Endothelial cell of umbilical vein (primary cell): ENCODE results near the gene SLC6A1. TPM values are rescaled to one million over a fixed set of nuclear protein-coding genes. Genes with fewer than 3 reads are reported as not detected.

Experiments
- BruUV-seq: library from RNA; stranded (reverse); fragments of 400-500 nt; replicated peaks from 2 replicates; lab custom pipeline; 2021; lab: Mats Ljungman, UMichigan
- CTCF ChIA-PET: fragments of 300-600, 350-600 bp; sonication (Branson Sonifier 250); formaldehyde crosslinking; loops from one replicate; lab custom pipeline; 2021; ENCODE audit warnings: antibody characterized with exemption, inconsistent platforms; lab: Charles Lee
- POLR2A ChIA-PET: fragments of 300-600, 350-600 bp; sonication (Branson Sonifier 250); formaldehyde crosslinking; loops from one replicate; lab custom pipeline; 2021; ENCODE audit warnings: antibody characterized with exemption, inconsistent platforms; lab: Charles Lee
- DNase-seq: peaks from one replicate; pipeline ENCODE4 v3.0.0-alpha.2; 2011; ENCODE audit warnings: low read depth, low spot score
- FAIRE-seq: peaks from 2 replicates; lab custom pipeline; 2011; peaks lifted over from hg19 to GRCh38; lab: Jason Lieb, UNC
- H2AFZ ChIP-seq: 2 replicates; pipeline ENCODE4 v1.6.0; 2012; ENCODE audit warnings: low read depth, low read length, control low read depth, inconsistent platforms
- H3K27ac ChIP-seq: 2 replicates; pipeline ENCODE4 v1.5.1; 2011; ENCODE audit warnings: low read depth, mild to moderate bottlenecking, control low read depth, low read length, moderate library complexity; ENCODE audit not compliant: insufficient read depth
- H3K27me3 ChIP-seq, 2 experiments: 2 replicates each; pipeline versions ENCODE4 v1.6.0 to v1.6.1; 2011; ENCODE audit warnings: low read length in 2 of 2, mixed read lengths in 1 of 2; ENCODE audit not compliant: control insufficient read depth in 2 of 2, insufficient read depth in 2 of 2
- H3K36me3 ChIP-seq, 2 experiments: 2 replicates in 1 of 2; 3 replicates in 1 of 2; pipeline ENCODE4 v1.5.1; 2011; ENCODE audit warnings: low read length in 2 of 2, mild to moderate bottlenecking in 1 of 2, moderate library complexity in 1 of 2; ENCODE audit not compliant: control insufficient read depth in 2 of 2, insufficient read depth in 2 of 2; ENCODE audit errors: extremely low read depth in 1 of 2
- H3K4me1 ChIP-seq: 3 replicates; pipeline ENCODE4 v1.5.1; 2011; ENCODE audit warnings: mild to moderate bottlenecking, low read length; ENCODE audit not compliant: control insufficient read depth, insufficient read depth; ENCODE audit errors: extremely low read depth
- H3K4me2 ChIP-seq: 2 replicates; pipeline ENCODE4 v1.6.1; 2011; ENCODE audit warnings: low read length, control low read depth, mixed read lengths; ENCODE audit not compliant: insufficient read depth
- H3K4me3 ChIP-seq, 3 experiments: fragments of 200-600 bp in 1 of 3; sonication (generic), shearing (Covaris generic) in 1 of 3; replicated peaks in 1 of 3; 2 replicates each; pipeline ENCODE4 v1.5.1; 2011 to 2016; ENCODE audit warnings: control low read depth in 3 of 3, low read length in 3 of 3, mild to moderate bottlenecking in 2 of 3, inconsistent platforms in 1 of 3, low read depth in 1 of 3, moderate library complexity in 1 of 3; ENCODE audit not compliant: insufficient read depth in 1 of 3
- H3K79me2 ChIP-seq: 2 replicates; pipeline ENCODE4 v1.6.0; 2012; ENCODE audit warnings: low read length, inconsistent platforms; ENCODE audit not compliant: control insufficient read depth, insufficient read depth
- H3K9ac ChIP-seq: replicated peaks from 2 replicates; pipeline ENCODE3; 2011; ENCODE audit warnings: low read length, control low read depth; ENCODE audit not compliant: insufficient read depth; ENCODE audit errors: extremely low read depth
- H3K9me1 ChIP-seq: replicated peaks from 3 replicates; pipeline ENCODE4 v1.6.0; 2011; ENCODE audit warnings: mild to moderate bottlenecking, low read length; ENCODE audit not compliant: control insufficient read depth, insufficient read depth; ENCODE audit errors: extremely low read depth
- H3K9me3 ChIP-seq: replicated peaks from 2 replicates; pipeline ENCODE4 v1.5.1; 2012; ENCODE audit warnings: low read length, inconsistent platforms; ENCODE audit not compliant: control insufficient read depth, insufficient read depth
- H4K20me1 ChIP-seq: replicated peaks from 2 replicates; pipeline ENCODE3; 2011; ENCODE audit warnings: mild to moderate bottlenecking, low read length; ENCODE audit not compliant: control insufficient read depth, insufficient read depth; ENCODE audit errors: extremely low read depth
- FOS ChIP-seq: IDR thresholded peaks from 2 replicates; pipeline ENCODE4 v1.6.1; 2011; ENCODE audit warnings: mild to moderate bottlenecking, low read length, moderate library complexity, borderline replicate concordance; ENCODE audit not compliant: insufficient read depth
- MAX ChIP-seq: IDR thresholded peaks from 2 replicates; pipeline ENCODE4 v1.6.1; 2011; ENCODE audit not compliant: insufficient read depth, insufficient read length
- dilution Hi-C: fragments of 300-500 bp; cut with MboI; formaldehyde crosslinking; loops from one replicate; pipeline ENCODE4 v1.15.0; 2019; ENCODE audit warnings: low sequenced_read_pairs; ENCODE audit not compliant: extremely low pct_ligation_motif_present
- intact Hi-C: fragments of 100-400 bp; cut with micrococcal nuclease; formaldehyde crosslinking; loops from one replicate; pipeline ENCODE4 v1.10.0; 2022
- polyA plus RNA-seq, 4 experiments: library from polyadenylated mRNA; depleted of rRNA in 3 of 4; stranded (reverse) in 3 of 4; unstranded in 1 of 4; fragments of >200 nt; gene quantifications; 2 replicates each; pipeline versions ENCODE4 v1.2.1 to v1.2.3, GENCODE V29; 2011 to 2012; ENCODE audit warnings: missing spikeins in 1 of 4
- total RNA-seq: library from RNA; stranded (reverse); gene quantifications from 2 replicates; pipeline ENCODE4 v1.2.3, GENCODE V29; 2021

SLC6A1 gene
- total and polyA plus RNA-seq, 2 donors (not counting 3 experiments of a cell fraction or from before 2014, with no cell fraction given) = not detected

GRCh38 chr3:10956531-10956930 lies 36.0 kb upstream of the SLC6A1 start:
- FAIRE-seq = no peak
- no peak overlapping the region for H3K9ac ChIP-seq
- H3K79me2 ChIP-seq = no peaks in the 10 kb centered on the region
- no TSS peak for BruUV-seq
- no peak for DNase-seq
- H3K27ac ChIP-seq = no peak overlapping the region
- H3K9me3 ChIP-seq = no peaks in the 10 kb centered on the region
- H3K27me3 ChIP-seq = no peaks in the 10 kb centered on the region
- ChIA-PET POLR2A (no interaction called here), CTCF (no interaction called here)
- H3K4me1 ChIP-seq = no peaks in the 10 kb centered on the region
- H2AFZ ChIP-seq = no peak overlapping the region
- H3K36me3 ChIP-seq = no peaks in the 10 kb centered on the region
- no peaks in the 10 kb centered on the region for H3K9me1 ChIP-seq
- H3K4me2 ChIP-seq = no peak overlapping the region
- intact Hi-C loops = no loop called here
- dilution Hi-C loops = no loop called here
- no peaks in the 10 kb centered on the region for H4K20me1 ChIP-seq
- no peak overlapping the region for H3K4me3 ChIP-seq
- TF ChIP-seq FOS = no peak

GRCh38 chr3:10956986-10957385 lies 35.6 kb upstream of the SLC6A1 start:
- no peak overlapping the region for H2AFZ ChIP-seq
- H3K9ac ChIP-seq = no peak overlapping the region
- no peaks in the 10 kb centered on the region for H3K4me1 ChIP-seq
- no peaks in the 10 kb centered on the region for H3K36me3 ChIP-seq
- H3K27ac ChIP-seq = no peak overlapping the region
- no peak overlapping the region for H3K4me2 ChIP-seq
- no TSS peak for BruUV-seq
- no peaks in the 10 kb centered on the region for H3K9me3 ChIP-seq
- FAIRE-seq = no peak
- H3K4me3 ChIP-seq = no peak overlapping the region
- no peaks in the 10 kb centered on the region for H3K79me2 ChIP-seq
- CTCF ChIA-PET = no interaction called here
- DNase-seq = no peak
- POLR2A ChIA-PET = no interaction called here
- dilution Hi-C loops (no loop called here), intact Hi-C loops (no loop called here)
- TF ChIP-seq MAX = no peak
- no peak for TF ChIP-seq FOS
- H4K20me1 ChIP-seq = no peaks in the 10 kb centered on the region
- no peaks in the 10 kb centered on the region for H3K9me1 ChIP-seq
- no peaks in the 10 kb centered on the region for H3K27me3 ChIP-seq
